DOHH2 (cell line): ENCODE measurements around the gene UNC79.

Source experiments
- EZH2phosphoT487 ChIP-seq: fragments of 200-600 bp; sonication (generic); IDR thresholded peaks from 2 replicates; pipeline ENCODE4 v1.6.1; 2017; ENCODE audit warnings: borderline replicate concordance, mild to moderate bottlenecking, antibody characterized with exemption, low read length, moderate library complexity, mixed read lengths
- TF ChIP-seq, protein P1 (sequence below): fragments of 200-600 bp; sonication (generic); IDR thresholded peaks from one replicate; pipeline ENCODE4 v1.5.1; 2014; ENCODE audit warnings: antibody characterized with exemption, mild to moderate bottlenecking, low read depth, low read length; ENCODE audit not compliant: poor library complexity, severe bottlenecking

DNA sequence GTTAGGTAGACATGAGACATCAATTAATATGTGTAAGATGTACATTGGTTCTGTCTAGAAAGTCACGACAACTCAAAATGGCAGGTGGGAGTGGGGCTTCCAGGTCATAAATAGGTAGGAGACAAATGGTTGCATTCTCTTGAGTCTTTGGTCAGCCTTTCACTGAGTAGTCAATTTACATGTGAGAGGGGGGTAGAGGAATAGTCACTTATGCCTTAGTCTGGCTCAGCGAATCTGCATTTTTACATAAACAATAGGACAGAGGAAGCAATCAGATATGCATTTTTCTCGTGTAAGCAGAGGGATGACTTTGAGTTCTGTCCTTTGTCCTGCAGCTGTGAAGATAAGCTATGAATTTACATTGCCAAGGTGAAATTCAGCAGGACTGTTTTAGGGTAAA is 27.8 kb upstream of the UNC79 start:
- TF ChIP-seq, protein P1, sequence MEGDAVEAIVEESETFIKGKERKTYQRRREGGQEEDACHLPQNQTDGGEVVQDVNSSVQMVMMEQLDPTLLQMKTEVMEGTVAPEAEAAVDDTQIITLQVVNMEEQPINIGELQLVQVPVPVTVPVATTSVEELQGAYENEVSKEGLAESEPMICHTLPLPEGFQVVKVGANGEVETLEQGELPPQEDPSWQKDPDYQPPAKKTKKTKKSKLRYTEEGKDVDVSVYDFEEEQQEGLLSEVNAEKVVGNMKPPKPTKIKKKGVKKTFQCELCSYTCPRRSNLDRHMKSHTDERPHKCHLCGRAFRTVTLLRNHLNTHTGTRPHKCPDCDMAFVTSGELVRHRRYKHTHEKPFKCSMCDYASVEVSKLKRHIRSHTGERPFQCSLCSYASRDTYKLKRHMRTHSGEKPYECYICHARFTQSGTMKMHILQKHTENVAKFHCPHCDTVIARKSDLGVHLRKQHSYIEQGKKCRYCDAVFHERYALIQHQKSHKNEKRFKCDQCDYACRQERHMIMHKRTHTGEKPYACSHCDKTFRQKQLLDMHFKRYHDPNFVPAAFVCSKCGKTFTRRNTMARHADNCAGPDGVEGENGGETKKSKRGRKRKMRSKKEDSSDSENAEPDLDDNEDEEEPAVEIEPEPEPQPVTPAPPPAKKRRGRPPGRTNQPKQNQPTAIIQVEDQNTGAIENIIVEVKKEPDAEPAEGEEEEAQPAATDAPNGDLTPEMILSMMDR, result no peak
- no peak for TF ChIP-seq EZH2phosphoT487
